HG03457 (cell line): Measurements from ENCODE around the gene EDA2R.

Source experiments
- ATAC-seq: cut with Tn5 transposase; IDR thresholded peaks from one replicate; pipeline ENCODE4 v1.9.1; 2021; ENCODE audit warnings: moderate number of reproducible peaks; ENCODE audit not compliant: unreplicated experiment

The EDA2R gene

GRCh38 chrX:66547847-66548369, 91.0 kb downstream of the EDA2R start:
- no peak for ATAC-seq
